Osteoblast (primary cell): ENCODE data around the gene SPATS2L. TPM values are rescaled to one million over a fixed set of nuclear protein-coding genes. Genes with fewer than 3 reads are reported as not detected.

Experiments used
- DNase-seq: peaks from one replicate; pipeline ENCODE4 v3.0.0; 2011; ENCODE audit warnings: low spot score, mixed read lengths; ENCODE audit not compliant: insufficient read length; ENCODE audit errors: missing footprints
- H2AFZ ChIP-seq: 2 replicates; pipeline ENCODE4 v1.6.0; 2011; ENCODE audit warnings: mild to moderate bottlenecking, low read length
- H3K27ac ChIP-seq: 2 replicates; pipeline ENCODE4 v1.5.1; 2011; ENCODE audit warnings: mild to moderate bottlenecking, low read depth, low read length, moderate library complexity
- H3K27me3 ChIP-seq: 2 replicates; pipeline ENCODE4 v1.6.0; 2012; ENCODE audit warnings: mild to moderate bottlenecking, control low read depth, inconsistent platforms, low read length, moderate library complexity; ENCODE audit not compliant: insufficient read depth
- H3K36me3 ChIP-seq: 2 replicates; pipeline ENCODE4 v1.5.1; 2011; ENCODE audit warnings: mild to moderate bottlenecking, low read length, control low read depth, moderate library complexity; ENCODE audit not compliant: insufficient read depth
- H3K4me1 ChIP-seq: 2 replicates; pipeline ENCODE4 v1.5.1; 2011; ENCODE audit warnings: mild to moderate bottlenecking, low read length, control low read depth, moderate library complexity; ENCODE audit not compliant: insufficient read depth
- H3K4me2 ChIP-seq: 2 replicates; pipeline ENCODE4 v1.6.0; 2011; ENCODE audit warnings: mild to moderate bottlenecking, low read length; ENCODE audit not compliant: insufficient read depth
- H3K4me3 ChIP-seq: fragments of 200-600 bp; sonication (generic); 3 replicates; pipeline ENCODE4 v1.5.1; 2012; ENCODE audit warnings: mild to moderate bottlenecking, low read length, inconsistent platforms; ENCODE audit not compliant: insufficient read depth
- H3K79me2 ChIP-seq: 2 replicates; pipeline ENCODE4 v1.6.0; 2012; ENCODE audit warnings: mild to moderate bottlenecking, low read length, control low read depth, inconsistent platforms; ENCODE audit not compliant: insufficient read depth
- H3K9me3 ChIP-seq: 2 replicates; pipeline ENCODE4 v1.5.1; 2011; ENCODE audit warnings: low read depth, low read length, control low read depth
- H4K20me1 ChIP-seq: 2 replicates; pipeline ENCODE4 v1.6.0; 2012; ENCODE audit warnings: mild to moderate bottlenecking, low read length, control low read depth; ENCODE audit not compliant: insufficient read depth
- CTCF ChIP-seq: IDR thresholded peaks from 2 replicates; pipeline ENCODE4 v1.5.1; 2011; ENCODE audit warnings: mild to moderate bottlenecking, low read depth, low read length, moderate library complexity; ENCODE audit errors: extremely low read depth
- total RNA-seq: library from RNA; depleted of rRNA; stranded (reverse); fragments of >200 nt; gene quantifications from 2 replicates; pipeline ENCODE4 v1.2.3, GENCODE V29; 2012

SPATS2L gene
- total RNA-seq, 1 donor, result 74.6 TPM

- Histone ChIP-seq H3K4me1 (peaks cover 10% of the 10 kb centered on the region), H3K36me3 (peaks cover 28% of the 10 kb centered on the region), H3K4me2 (no peak overlapping the region)
These were observed 138.0 kb downstream of the SPATS2L start for GRCh38 chr2:200444530-200444929.

GRCh38 chr2:200445284-200445683, 138.8 kb downstream of the SPATS2L start:
- Histone ChIP-seq H3K4me3 (no peak overlapping the region), H3K27me3 (no peaks in the 10 kb centered on the region), H3K9me3 (no peaks in the 10 kb centered on the region), H3K27ac (no peak overlapping the region), H3K4me2 (no peak overlapping the region), H2AFZ (no peak overlapping the region), H4K20me1 (no peaks in the 10 kb centered on the region), H3K36me3 (peaks cover 30% of the 10 kb centered on the region), H3K4me1 (peaks cover 10% of the 10 kb centered on the region), H3K79me2 (no peaks in the 10 kb centered on the region)
- DNase-seq, result no peak
- no peak for TF ChIP-seq CTCF

More at GRCh38 chr2:200444530-200444929, 138.0 kb downstream of the SPATS2L start:
- Histone ChIP-seq H3K27me3 (no peaks in the 10 kb centered on the region), H3K4me3 (no peak overlapping the region), H3K27ac (no peak overlapping the region), H4K20me1 (no peaks in the 10 kb centered on the region), H2AFZ (no peak overlapping the region), H3K79me2 (no peaks in the 10 kb centered on the region), H3K9me3 (no peaks in the 10 kb centered on the region)
- no peak for TF ChIP-seq CTCF
- no peak for DNase-seq

- no peak for TF ChIP-seq CTCF
These were observed 140.1 kb downstream of the SPATS2L start for GRCh38 chr2:200446612-200447011.

GRCh38 chr2:200447139-200447855, 140.8 kb downstream of the SPATS2L start:
- H4K20me1 ChIP-seq, result no peaks in the 10 kb centered on the region
- no peaks in the 10 kb centered on the region for H3K79me2 ChIP-seq
- TF ChIP-seq CTCF, result no peak
- H3K9me3 ChIP-seq, result no peaks in the 10 kb centered on the region
- H3K27ac ChIP-seq, result no peak overlapping the region
- no peak overlapping the region for H3K4me2 ChIP-seq
- DNase-seq, result no peak
- H3K27me3 ChIP-seq, result no peaks in the 10 kb centered on the region
- H3K36me3 ChIP-seq, result peaks cover 20% of the 10 kb centered on the region
- H2AFZ ChIP-seq, result no peak overlapping the region
- H3K4me1 ChIP-seq, result peaks cover 8% of the 10 kb centered on the region
- H3K4me3 ChIP-seq, result no peak overlapping the region

More at GRCh38 chr2:200446612-200447011, 140.1 kb downstream of the SPATS2L start:
- Histone ChIP-seq H3K27ac (no peak overlapping the region), H3K4me3 (no peak overlapping the region), H3K4me1 (peaks cover 10% of the 10 kb centered on the region), H3K27me3 (no peaks in the 10 kb centered on the region), H2AFZ (no peak overlapping the region), H3K79me2 (no peaks in the 10 kb centered on the region), H3K4me2 (no peak overlapping the region), H3K36me3 (peaks cover 23% of the 10 kb centered on the region), H4K20me1 (no peaks in the 10 kb centered on the region), H3K9me3 (no peaks in the 10 kb centered on the region)
- DNase-seq, result no peak
